HG03354 (cell line): ENCODE data around the gene GNL2.
A peak's percentile ranks its signal among the peaks of the same experiment; 100 is the strongest.
"Not testable (repeated sequence)": the region's sequence is repeated elsewhere in the genome, so short reads cannot be mapped to it uniquely, and the experiment has no call there.

Experiments
- ATAC-seq: cut with Tn5 transposase; IDR thresholded peaks from one replicate; pipeline ENCODE4 v1.9.1; 2021; ENCODE audit warnings: mild to moderate bottlenecking; ENCODE audit not compliant: unreplicated experiment, poor library complexity, severe bottlenecking

GNL2 gene

DNA sequence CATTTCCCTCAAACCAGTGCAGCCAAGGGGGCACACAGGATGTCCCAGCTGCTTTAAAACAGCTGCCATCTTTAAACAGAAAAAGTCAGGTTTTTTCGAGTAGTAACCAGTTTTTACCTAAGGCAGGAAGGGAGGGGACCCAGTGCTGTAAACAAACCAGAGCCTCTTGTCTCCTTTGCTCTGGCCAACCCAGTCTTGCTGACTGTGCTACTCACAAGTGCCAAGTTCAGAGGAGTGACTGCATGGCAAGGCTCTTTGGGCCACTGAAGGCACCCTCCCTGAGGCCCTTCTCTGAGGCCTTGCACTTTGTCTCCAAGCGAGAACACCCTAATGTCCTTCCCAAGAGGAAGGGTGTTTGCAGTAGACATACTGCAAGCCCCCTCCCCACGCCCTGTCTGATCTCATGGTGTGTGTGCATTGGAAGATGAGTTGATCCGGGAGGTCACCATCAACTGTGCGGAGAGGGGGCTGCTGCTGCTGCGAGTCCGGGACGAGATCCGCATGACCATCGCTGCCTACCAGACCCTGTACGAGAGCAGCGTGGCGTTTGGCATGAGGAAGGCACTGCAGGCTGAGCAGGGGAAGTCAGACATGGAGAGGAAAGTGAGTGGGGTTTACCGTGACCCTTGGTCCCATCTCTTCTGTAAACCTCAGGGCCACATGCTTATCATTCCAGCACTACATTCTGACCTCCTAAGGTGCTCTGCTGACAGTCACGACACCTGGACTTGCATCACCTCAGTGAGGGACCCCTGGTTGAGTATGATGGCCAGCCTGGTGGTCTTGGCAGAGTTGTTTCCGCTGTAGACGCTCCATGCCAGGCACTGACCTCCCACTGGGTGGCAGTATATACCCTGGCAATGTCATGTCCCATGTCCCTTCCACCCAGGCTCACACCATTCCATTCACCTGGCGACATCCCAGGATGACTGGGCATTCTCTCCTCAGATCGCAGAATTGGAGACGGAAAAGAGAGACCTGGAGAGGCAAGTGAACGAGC, 34.3 kb downstream of the GNL2 start:
- ATAC-seq = no peak

DNA sequence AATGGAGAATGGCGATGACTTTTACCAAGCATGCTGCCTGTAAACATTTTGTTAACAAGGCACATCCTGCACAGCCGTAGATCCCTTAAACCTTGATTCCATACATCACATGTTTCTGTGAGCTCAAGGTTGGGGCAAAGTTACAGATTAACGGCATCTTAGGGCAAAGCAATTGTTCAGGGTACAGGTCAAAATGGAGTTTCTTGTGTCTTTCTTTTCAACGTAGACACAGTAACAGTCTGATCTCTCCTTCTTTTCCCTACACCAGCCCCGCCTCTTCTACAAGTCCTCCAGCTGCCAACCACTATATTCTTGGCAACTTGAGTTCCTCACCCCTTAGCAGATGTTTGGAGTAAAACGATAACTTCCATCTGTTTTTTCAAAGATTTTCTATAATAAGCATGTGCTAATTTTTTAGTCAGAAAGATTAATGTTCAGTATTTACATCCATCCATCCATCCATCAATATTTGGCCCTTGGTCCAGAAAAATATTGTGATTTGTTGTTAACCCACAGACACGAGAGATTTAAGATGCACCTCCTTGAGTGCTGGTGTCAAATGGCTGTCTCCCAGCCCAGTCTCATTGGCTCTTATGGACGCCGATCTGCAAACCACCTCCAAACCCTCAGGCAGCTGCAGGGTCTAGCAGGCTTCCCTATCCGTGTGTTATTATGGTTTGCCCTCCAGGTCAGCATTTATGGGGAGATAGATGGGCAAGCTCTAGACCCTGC, 35.2 kb downstream of the GNL2 start:
- no peak for ATAC-seq

DNA sequence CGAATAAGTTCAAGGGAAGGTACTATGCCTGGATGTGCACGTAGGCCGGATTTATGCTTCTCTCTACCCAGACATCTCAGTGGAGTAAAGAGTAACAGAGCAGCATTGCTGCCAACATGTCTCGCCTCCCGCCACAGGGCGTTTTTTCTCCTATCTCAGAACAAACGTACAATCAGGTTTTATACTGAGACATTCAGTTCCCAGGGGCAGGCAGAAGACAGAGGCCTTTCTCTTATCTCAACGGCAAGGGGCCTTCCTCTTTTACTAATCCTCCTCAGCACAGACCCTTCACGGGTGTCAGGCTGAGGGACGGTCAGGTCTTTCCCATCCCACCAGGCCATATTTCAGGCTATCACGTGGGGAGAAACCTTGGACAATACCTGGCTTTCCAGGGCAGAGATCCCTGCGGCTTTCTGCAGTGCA, 35.8 kb downstream of the GNL2 start:
- ATAC-seq = not testable (repeated sequence)

DNA sequence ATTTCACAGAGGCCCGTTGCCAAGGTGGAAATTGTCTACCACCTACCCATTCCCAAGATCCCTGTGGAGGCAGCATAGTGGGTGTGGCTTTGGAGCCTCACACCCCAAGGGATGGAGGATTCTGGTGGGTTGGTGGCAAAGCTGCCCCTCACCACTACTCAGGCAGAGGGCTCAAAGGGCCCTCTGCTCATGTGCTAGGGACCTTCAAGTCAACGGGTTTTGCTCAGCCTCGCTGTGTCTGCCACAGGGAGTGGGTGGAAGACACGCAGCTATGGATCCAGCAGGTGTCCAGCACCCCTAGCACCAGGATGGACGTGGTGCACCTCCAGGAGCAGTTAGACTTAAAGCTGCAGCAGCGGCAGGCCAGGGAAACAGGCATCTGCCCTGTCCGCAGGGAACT, 36.7 kb downstream of the GNL2 start:
- ATAC-seq = no peak

DNA sequence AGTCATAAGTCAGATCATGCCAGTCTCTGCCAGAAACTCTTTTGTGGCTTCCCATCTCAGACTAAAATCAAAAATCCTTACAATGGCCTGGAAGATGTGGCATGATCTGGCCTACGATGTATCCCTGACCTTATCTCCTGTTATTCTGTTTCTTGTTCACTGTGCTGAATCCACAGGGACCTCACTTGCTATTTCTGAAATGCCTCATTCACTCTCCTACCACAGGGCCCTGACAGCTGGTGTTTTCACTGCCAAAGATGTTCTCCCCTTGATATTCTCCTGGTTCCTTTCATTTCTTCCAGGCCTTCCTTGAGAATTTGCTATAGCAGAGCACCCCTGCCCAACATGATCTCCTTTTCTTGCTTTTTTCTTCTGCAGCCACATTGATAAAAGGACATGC, 37.3 kb downstream of the GNL2 start:
- ATAC-seq = no peak

DNA sequence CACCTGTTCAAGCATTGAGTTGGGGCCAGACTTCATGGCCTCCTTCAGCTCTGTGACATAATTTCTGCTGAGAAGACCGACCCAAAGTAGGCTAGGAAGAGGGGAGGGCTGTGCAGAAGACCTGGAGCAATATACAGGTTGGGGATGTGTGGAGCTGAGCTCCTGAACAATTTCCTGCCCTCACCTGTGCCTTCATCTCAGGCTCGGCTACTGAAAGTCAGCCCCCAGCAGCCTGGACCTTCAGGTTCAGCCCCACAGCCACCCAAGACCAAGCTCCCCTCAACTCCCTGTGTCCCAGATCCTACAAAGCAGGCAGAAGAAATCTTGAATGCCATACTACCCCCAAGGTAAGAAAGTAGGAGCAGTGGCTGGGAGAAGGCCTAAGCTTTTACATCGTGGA, 38.3 kb downstream of the GNL2 start:
- no peak for ATAC-seq

DNA sequence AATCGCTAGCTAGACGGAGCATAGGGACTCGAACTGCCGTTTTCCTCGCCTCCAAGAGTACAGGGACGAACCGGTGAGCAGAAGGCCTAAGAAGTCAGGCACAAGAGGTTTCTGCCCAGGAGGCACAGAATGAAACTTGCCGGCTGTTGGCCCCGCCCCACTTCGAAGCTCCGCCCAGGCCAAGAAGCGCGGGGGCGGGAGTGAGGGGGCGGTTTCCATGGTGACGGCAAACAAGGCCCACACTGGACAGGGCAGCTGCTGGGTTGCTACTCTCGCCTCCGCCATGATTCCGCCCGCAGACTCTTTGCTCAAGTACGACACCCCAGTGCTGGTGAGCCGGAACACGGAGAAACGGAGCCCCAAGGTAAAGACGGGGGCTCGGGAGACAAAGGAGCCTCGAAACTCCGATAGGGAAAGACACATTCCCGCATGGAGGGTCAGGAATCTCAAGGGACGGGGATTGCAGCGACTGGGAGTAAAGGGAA, 39.0 kb downstream of the GNL2 start, which contains the start of gene DNALI1:
Gene DNALI1, plus strand, starts transcription at position 229 of the 485 bp plus-strand sequence. Its CDS starts 55 bp downstream, at position 284.
- no peak for ATAC-seq

DNA sequence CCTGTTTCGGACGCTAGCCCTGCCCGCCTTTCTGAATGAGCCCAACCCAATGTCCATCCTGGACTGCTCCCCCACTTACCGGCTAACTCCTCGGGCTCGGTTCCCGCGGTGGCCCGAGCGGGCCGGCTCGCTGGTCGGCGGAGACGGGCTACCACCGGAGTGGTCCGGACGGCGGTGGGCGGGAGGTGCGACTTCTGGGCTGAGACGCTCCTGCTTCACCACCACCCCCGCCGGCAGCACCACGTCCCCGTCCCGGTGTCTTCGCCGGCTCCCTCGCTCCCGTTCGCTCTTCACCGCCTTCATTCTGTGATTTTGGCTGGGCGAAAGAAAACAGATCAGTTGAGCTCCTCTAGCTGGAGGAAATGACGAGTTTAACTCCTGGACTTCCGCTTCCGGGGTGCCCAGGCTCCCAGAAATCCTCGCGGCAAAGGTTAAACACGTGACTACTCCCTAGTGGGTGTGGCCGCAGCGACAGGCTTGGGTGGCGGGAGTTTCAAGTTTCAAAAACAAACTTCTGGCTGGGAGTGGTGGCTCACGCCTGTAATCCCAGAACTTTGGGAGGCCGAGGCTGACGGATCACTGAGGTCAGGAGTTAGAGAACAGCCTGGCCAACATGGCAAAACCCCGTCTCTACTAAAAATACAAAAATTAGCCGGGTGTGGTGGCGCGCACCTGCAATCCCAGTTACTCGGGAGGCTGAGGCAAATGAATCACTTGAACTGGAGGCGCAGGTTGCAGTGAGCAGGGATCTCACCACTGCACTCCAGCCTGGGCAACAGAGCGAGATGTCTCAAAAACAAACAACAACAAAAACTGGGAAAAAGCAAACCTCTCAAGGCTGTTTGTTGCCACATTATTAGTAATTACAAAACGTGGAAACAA, 41.6 kb downstream of the GNL2 start, which contains the start of gene SNIP1:
Gene SNIP1, minus strand, starts transcription at position 367 of the 882 bp plus-strand sequence. Its CDS starts 64 bp downstream, at position 303.
- peak; percentile 92 for ATAC-seq

DNA sequence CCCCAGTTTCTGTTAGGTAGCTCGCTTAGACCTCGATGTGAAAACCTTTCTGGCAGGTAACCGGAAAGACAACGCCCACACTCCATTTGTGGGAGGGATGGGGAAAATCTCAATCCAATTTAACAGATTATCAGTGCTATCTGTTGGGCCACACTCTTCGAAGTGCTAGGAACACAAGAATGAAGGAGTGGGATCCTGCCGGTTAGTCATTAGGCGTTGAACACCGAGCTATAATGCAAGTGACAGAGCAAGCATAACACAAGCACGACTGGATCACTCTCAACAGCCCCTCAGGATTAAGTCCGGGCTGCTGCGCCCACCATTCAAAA, 42.2 kb downstream of the GNL2 start:
- peak; percentile 19 for ATAC-seq

DNA sequence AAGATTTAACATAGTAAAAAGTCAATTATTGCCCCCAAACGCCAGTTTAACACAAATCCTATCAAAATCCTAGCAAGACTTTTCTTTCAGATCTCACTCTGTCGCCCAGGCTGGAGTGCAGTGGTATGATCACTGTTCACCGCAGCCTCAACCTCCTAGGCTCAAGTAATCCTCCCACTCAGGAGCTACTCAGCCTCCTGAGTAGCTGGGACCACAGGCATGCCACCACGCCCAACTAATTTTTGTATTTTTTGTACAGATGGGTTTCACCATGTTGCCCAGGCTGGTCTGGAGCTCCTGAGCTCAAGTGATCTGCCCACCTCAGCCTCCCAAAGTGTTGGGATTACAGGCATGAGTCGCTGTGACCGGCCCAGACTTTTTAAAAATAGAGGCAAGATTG, 46.4 kb downstream of the GNL2 start:
- no peak for ATAC-seq

DNA sequence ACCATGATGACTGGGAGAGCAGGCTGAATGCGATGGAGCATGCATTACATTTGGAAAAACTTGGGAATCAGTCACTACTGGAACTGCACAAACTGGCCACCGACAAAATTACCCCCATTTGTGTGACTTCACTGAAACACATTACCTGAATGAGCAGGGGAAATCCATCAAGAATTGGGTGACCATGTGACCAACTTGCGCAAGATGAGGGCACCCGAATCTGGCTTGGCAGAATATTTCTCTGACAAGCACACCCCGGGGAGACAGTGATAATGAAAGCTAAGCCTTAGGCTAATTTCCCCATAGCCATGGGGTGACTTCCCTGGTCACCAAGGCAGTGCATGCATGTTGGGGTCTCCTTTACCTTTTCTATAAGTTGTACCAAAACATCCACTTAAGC, 50.7 kb downstream of the GNL2 start:
- ATAC-seq = no peak

DNA sequence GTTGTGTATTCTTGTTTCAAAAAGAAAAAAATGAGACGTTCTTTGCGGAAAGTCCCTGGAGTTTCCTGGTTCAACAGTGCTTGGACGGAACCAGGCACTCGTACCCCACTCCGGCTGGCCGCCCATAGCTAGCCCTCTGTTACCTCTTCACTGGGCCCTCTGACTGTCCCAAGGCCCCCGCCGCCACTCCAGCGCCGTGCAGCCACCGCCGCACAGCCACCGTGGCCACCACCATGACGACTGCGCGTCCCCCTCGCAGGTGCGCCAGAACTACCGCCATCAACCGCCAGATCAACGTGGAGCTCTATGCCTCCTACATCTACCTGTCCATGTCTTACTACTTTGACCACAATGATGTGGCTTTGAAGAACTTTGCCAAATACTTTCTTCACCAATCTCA, 51.2 kb downstream of the GNL2 start:
- no peak for ATAC-seq

DNA sequence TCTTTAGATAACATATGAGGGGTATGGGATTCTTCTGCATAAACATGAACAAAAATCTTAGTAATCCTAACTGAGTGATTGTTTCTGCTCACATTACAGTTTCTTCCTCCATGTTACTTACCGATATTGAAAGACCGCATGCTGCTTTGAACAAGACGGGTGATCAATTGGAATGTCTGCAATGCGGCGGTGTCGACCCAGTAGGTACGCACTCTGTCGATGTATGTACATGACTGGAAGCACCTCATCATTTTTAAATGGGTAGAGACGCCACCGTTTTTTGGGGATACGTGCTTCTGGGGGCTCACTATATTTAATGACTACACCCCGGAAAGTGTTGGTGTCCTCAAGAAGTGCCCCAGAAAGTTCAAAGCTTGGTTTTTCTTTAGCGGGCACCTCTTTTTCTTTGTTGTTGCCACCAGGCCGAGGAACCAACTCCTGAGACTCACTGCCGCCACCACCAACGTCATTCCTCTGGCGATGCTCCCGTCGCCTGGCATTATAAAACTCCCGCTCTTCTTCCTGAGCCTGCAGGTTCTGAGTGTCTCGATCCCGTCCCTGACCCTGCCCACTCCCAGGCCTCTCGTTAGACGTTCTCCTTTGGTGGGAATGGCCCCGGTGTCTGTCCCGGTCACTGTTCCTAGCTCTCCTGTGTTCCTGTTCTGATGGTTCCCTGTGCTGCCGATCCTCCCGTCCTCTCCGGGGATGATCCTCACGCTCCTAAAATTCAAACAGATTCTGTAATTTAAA, 55.5 kb downstream of the GNL2 start:
- no peak for ATAC-seq

DNA sequence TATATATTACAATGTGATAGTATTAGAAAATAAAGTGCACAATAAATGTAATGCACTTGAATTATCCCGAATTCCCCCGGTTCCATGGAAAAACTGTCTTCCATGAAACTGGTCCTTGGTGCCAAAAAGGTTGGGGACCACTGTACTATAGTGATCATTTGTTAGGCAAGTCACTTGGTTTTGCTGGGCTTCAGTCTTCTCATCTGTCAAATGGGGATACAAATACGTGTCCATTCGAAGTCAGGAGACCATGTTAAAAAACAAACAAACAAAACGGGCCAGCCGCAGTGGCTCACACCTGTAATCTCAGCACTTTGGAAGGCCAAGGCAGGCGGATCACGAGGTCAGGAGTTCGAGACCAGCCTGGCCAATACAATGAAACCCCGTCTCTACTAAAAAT, 56.6 kb downstream of the GNL2 start:
- not testable (repeated sequence) for ATAC-seq

DNA sequence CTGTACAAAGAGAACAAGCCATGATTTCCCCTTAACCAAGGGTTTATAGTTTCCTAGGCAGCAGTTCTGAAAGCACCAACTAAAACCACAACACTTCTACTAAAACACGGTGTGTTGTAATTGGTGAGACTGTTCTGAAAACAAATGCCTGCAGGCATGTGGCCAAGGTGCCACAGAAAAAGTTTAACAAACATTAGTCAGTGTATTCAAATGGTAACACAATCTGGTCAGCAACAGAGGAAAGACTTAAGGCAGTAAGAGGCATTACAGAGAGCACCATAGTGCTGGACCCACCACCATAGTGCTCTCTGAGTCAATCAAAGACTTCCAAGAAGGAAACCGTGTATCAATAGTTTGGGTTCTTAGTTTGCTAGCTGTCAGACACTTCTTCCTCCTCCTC, 58.4 kb downstream of the GNL2 start:
- ATAC-seq = no peak

DNA sequence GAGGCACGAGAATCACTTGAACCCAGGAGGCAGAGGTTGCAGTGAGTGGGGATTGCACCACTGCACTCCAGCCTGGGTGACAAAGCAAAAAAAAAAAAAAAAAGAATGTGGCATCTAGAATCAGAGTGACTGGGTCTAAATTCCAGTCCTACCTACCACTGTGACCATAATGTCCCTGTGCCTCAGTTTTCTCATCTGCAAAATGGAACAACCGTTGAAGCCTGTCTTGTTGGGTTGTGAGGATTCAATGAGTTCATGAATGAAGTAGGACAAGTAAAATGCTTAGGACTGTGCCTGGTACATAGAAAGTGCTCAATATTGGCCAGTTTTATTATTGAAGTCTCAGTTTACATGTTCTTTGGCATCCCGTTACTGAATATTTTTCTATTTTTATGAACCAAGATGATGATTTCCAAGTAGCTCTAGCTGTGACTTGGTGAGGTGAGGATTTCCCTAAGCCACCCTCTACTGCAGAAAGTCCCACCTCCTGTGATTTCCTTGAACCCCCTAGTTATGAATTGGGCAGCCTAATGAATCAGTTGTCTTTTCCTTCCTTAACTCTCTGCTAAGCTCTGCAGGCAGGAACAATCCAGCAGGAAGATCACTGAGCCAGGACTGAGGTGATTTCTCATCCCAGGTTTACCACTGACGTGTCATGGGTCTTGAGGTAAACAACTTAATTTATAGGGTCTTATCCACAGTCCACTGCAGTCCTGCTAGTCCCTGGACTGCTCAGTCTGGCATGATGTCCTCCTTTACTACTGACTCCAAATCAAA, 62.2 kb downstream of the GNL2 start:
- ATAC-seq = no peak

DNA sequence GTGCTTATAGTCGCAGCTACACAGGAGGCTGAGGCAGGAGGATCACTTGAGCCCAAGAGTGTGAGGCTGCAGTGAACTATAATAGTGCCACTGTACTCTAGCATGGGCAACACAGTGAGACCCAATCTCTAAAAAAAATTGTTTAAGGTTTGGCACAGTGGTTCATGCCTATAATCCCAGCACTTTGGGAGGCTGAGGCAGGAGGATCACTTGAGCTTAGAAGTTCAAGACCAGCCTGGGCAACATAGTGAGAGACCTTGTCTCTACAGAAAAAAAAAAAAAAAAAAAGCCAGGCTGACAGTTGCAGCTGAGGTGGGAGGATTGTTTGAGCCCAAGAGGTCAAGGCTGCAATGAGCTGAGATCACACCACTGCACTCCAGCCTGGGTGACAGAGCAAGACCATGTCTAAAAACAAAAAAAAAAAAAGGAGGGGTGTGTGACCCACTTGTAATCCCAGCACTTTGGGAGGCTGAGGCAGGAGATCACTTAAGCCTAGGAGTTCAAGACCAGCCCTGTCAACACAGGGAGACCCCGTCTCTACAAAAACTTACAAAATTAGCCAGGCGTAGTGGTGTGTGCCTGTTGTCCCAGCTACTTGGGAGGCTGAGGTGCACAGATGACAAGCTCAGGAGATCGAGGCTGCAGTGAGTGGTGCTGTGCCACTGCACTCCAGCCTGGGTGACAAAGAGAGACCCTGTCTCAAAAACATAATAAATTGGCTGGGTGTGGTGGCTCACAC, 63.1 kb downstream of the GNL2 start:
- not testable (repeated sequence) for ATAC-seq

DNA sequence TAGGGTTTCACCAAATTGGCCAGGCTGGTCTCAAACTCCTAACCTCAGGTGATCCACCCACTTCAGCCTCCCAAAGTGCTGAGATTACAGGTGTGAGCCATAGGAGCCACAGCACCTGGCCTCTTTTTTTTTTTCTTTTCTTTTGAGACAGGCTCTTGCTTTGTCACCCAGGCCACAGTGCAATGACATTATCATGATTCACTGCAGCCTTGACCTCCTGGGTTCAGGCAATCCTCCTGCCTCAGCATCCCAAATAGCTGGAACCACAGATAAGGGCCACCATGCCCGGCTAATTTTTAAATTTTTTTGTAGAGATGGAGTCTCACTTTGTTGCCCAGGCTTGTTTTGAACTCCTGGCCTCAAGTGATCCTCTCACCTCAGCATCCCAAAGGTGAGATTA, 65.8 kb downstream of the GNL2 start:
- not testable (repeated sequence) for ATAC-seq
